Measurements from ENCODE around the gene TCF7L2. TPM values are rescaled to one million over a fixed set of nuclear protein-coding genes. Genes with fewer than 3 reads are reported as not detected.

TCF7L2 gene
- total and polyA plus RNA-seq, 4 donors, result 14.0 to 57.8 (median 34.8) TPM

DNA sequence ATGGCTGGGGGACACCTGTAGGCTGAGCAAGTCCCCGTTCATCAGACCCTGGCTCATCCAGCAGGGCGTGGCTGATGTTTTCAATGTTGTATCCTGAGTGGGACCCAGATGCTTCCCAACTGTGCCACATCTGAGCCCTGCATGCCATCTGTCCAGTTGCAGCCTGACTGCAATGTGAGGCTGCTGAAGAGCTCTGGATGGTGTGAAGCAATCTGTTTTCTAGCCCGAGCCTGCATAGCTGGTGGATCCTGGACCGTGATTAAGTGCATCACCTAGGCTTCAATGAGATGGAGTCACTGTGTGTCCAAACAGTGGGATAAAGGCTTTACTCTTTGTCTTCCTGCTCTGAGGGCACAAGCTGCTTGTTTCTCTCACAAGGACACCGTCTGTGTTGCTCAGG lies 99.8 kb downstream of the TCF7L2 start:
- DNase-seq, result no peak
- Histone ChIP-seq H3K9me3 (ENCODE audit: control insufficient read depth, low read length) (no peaks in the 10 kb centered on the region), H3K4me3 (ENCODE audit: low read length in 2 of 2) (no peak overlapping the region), H3K4me1 (ENCODE audit: control insufficient read depth in 1 of 2, insufficient read depth in 2 of 2, low read length in 2 of 2) (peaks cover 9 to 10% of the 10 kb centered on the region in 2 donors), H3K27ac (ENCODE audit: low read depth in 1 of 2, low read length in 2 of 2) (peak overlapping the region in 1 of 2 donors; percentile 31), H3K27me3 (ENCODE audit: control insufficient read depth in 1 of 2, insufficient read depth in 2 of 2, low read length in 1 of 2) (no peaks in the 10 kb centered on the region), H3K36me3 (ENCODE audit: control insufficient read depth in 1 of 2, insufficient read depth in 2 of 2, low read length in 1 of 2) (no peaks in the 10 kb centered on the region)
- intact Hi-C loops (cut with DNase I), result loop anchor here (5.0 to 10.0 kb wide), 2 partner anchors 95 to 98 kb away; partner anchors contain the start of gene TCF7L2 (in 2 of the 2)
- ATAC-seq (ENCODE audit: low FRiP score), result no peak
- 95% methylated on average over 5 of the region's 5 CpGs for WGBS, 2 donors

DNA sequence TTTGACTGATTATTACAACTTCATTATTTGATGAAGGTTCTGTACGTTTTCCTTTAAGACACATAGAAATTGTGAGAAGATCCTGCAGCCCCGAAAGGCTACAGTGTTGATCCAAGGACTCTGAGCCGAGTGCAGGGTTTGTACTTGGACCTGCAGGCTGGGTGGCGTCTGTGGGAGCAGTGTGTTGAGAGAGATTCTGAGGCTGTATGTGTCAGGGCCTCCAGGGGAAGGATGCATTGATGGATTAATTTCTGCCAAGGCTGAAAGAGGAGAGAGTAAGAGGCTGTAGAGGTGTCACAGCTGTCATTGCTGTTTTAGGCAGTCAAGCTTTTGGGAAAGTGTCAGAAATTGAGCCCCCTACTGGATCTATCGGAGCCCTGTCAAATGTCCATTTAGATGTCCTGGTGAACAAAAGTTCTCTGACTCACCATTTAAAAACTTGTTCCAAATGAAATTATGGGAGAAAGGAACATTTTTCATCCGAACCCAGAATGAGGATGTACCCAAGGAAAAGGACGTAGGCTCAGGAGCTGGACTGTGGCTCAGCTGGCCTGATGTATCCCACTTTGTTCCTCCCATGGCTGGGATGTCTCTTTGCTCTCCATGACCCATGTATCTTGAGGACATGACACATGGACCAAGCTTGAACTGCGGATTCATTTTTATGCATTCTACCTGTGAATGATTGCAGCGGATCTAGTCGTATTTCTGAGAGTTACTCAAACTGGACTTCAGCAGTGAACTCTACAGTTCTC lies 102.2 kb downstream of the TCF7L2 start:
- Histone ChIP-seq H3K36me3 (ENCODE audit: control insufficient read depth in 1 of 2, insufficient read depth in 2 of 2, low read length in 1 of 2) (no peaks in the 10 kb centered on the region), H3K27me3 (ENCODE audit: control insufficient read depth in 1 of 2, insufficient read depth in 2 of 2, low read length in 1 of 2) (no peaks in the 10 kb centered on the region), H3K4me1 (ENCODE audit: control insufficient read depth in 1 of 2, insufficient read depth in 2 of 2, low read length in 2 of 2) (peaks cover 9 to 10% of the 10 kb centered on the region in 2 donors), H3K9me3 (ENCODE audit: control insufficient read depth, low read length) (no peaks in the 10 kb centered on the region), H3K27ac (ENCODE audit: low read depth in 1 of 2, low read length in 2 of 2) (peak overlapping the region; percentile 15 to 96), H3K4me3 (ENCODE audit: low read length in 2 of 2) (no peak overlapping the region)
- DNase-seq (no peak), ATAC-seq (ENCODE audit: low FRiP score) (no peak)
- 41 to 51% methylated on average over 10 of the region's 10 CpGs for WGBS, 2 donors
- intact Hi-C loops (cut with DNase I), result loop anchor here in 1 of 2 donors (10.0 kb wide), 1 partner anchor 97 kb away; the partner anchor contains the start of gene TCF7L2

DNA sequence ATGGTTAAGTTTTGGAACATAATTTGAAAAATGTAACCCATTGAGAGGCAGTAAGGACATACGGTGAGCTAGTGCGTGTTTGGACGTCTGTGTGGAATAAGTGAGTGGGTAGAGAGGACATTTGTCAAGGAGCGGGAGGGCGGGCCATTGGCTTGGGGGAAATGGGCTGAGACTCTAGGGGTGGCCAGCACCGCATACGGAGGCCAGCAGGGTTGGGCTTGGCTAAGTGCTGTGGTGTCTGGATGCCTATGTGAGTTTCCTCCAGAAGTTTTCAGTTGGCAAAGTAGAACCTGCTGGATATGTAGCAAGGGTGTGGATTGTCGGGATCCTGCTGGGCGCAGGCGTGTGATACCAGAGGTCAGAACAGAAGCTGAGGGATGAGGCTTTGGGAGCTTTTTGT lies 103.0 kb downstream of the TCF7L2 start:
- peak overlapping the region; percentile 6 to 99 for H3K27ac ChIP-seq (ENCODE audit: low read depth in 1 of 2, low read length in 2 of 2)
- ATAC-seq (ENCODE audit: low FRiP score) (peak; percentile 83), DNase-seq (peak; percentile 89 to 94)
- peaks cover 7 to 12% of the 10 kb centered on the region in 2 donors for H3K4me1 ChIP-seq (ENCODE audit: control insufficient read depth in 1 of 2, insufficient read depth in 2 of 2, low read length in 2 of 2)
- no peaks in the 10 kb centered on the region for H3K27me3 ChIP-seq (ENCODE audit: control insufficient read depth in 1 of 2, insufficient read depth in 2 of 2, low read length in 1 of 2)
- no peaks in the 10 kb centered on the region for H3K36me3 ChIP-seq (ENCODE audit: control insufficient read depth in 1 of 2, insufficient read depth in 2 of 2, low read length in 1 of 2)
- 12 to 16% methylated on average over 10 of the region's 10 CpGs for WGBS, 2 donors
- H3K9me3 ChIP-seq (ENCODE audit: control insufficient read depth, low read length), result no peaks in the 10 kb centered on the region
- no peak overlapping the region for H3K4me3 ChIP-seq (ENCODE audit: low read length in 2 of 2)
- intact Hi-C loops (cut with DNase I), result loop anchor here in 1 of 2 donors (10.0 kb wide), 1 partner anchor 98 kb away; the partner anchor contains the start of gene TCF7L2

DNA sequence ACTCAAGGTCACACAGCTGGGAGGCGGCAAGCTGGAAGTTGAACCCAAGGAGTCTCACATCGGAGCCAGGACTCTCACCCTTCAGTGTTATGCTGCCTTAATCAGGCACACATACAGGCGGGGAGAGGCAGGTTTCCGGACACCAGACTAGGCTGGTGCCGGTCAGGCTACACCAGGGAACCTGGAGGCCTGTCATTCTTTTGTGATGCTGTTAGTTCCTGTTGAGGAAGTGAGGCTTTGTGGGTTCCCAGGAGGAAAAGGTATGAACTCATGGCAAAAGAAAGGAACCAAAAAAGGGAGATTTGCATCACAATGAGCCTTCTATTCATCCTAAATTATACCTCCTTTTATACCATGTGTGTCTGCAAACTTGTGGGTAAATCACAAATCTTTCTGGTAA lies 103.8 kb downstream of the TCF7L2 start:
- 31 to 58% methylated on average over 5 of the region's 5 CpGs for WGBS, 2 donors
- DNase-seq, result no peak
- H3K9me3 ChIP-seq (ENCODE audit: control insufficient read depth, low read length), result no peaks in the 10 kb centered on the region
- no peak overlapping the region for H3K4me3 ChIP-seq (ENCODE audit: low read length in 2 of 2)
- no peaks in the 10 kb centered on the region for H3K36me3 ChIP-seq (ENCODE audit: control insufficient read depth in 1 of 2, insufficient read depth in 2 of 2, low read length in 1 of 2)
- intact Hi-C loops (cut with DNase I), result loop anchor here in 1 of 2 donors (10.0 kb wide), 1 partner anchor 99 kb away; the partner anchor contains the start of gene TCF7L2
- no peaks in the 10 kb centered on the region for H3K27me3 ChIP-seq (ENCODE audit: control insufficient read depth in 1 of 2, insufficient read depth in 2 of 2, low read length in 1 of 2)
- ATAC-seq (ENCODE audit: low FRiP score), result peak; percentile 24
- H3K4me1 ChIP-seq (ENCODE audit: control insufficient read depth in 1 of 2, insufficient read depth in 2 of 2, low read length in 2 of 2), result peaks cover 10 to 12% of the 10 kb centered on the region in 2 donors
- peak overlapping the region in 1 of 2 donors; percentile 99 for H3K27ac ChIP-seq (ENCODE audit: low read depth in 1 of 2, low read length in 2 of 2)

DNA sequence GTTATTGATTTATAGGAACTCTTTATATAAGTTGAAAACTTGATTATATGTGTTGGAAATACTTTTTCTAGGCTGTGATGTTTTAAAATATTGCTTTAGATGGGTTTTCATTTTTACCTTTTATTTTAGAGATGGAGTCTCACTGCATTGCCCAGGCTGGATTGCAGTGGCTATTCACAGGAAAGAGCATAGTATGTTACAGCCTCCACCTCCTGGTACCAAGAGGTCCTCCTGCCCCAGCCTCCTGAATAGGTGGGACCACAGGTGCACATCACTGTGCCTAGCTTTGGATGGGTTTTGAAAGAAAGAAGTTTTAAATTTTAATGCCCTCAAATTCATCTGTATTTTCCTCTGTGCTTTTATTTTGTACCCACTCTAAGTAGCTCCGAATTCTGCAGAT lies 105.4 kb downstream of the TCF7L2 start:
- WGBS, 2 donors, result 93 to 98% methylated on average over 1 of the region's 1 CpG
- ATAC-seq (ENCODE audit: low FRiP score) (no peak), DNase-seq (no peak)
- peaks cover 7% of the 10 kb centered on the region in 2 donors for H3K4me1 ChIP-seq (ENCODE audit: control insufficient read depth in 1 of 2, insufficient read depth in 2 of 2, low read length in 2 of 2)
- intact Hi-C loops (cut with DNase I), result loop anchor here in 1 of 2 donors (10.0 kb wide), 1 partner anchor 101 kb away; the partner anchor contains the start of gene TCF7L2
- no peak overlapping the region for H3K4me3 ChIP-seq (ENCODE audit: low read length in 2 of 2)
- H3K36me3 ChIP-seq (ENCODE audit: control insufficient read depth in 1 of 2, insufficient read depth in 2 of 2, low read length in 1 of 2), result no peaks in the 10 kb centered on the region
- no peaks in the 10 kb centered on the region for H3K27me3 ChIP-seq (ENCODE audit: control insufficient read depth in 1 of 2, insufficient read depth in 2 of 2, low read length in 1 of 2)
- H3K9me3 ChIP-seq (ENCODE audit: control insufficient read depth, low read length), result no peaks in the 10 kb centered on the region
- peak overlapping the region in 1 of 2 donors; percentile 62 for H3K27ac ChIP-seq (ENCODE audit: low read depth in 1 of 2, low read length in 2 of 2)

DNA sequence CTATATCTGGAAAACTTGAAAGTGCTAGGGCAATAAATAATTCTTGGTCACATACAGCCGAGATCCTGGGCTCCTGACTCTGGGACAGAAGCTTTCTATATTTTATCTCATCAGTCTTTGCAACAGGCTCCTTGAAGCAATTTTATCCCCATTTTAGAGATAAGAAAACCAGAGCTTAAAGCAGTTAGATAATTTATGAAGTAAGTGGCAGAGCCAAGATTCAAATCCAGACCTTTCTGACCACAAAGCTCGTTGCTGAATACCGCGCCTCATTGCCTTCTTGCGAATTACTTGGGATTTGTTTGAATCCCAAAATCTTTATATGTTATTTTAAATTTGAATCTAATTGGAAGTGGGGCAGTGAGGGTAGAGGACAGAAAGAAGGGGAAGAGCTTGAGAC lies 106.0 kb downstream of the TCF7L2 start:
- Histone ChIP-seq H3K27me3 (ENCODE audit: control insufficient read depth in 1 of 2, insufficient read depth in 2 of 2, low read length in 1 of 2) (no peaks in the 10 kb centered on the region), H3K4me1 (ENCODE audit: control insufficient read depth in 1 of 2, insufficient read depth in 2 of 2, low read length in 2 of 2) (peaks cover 5 to 7% of the 10 kb centered on the region in 2 donors), H3K36me3 (ENCODE audit: control insufficient read depth in 1 of 2, insufficient read depth in 2 of 2, low read length in 1 of 2) (no peaks in the 10 kb centered on the region), H3K9me3 (ENCODE audit: control insufficient read depth, low read length) (no peaks in the 10 kb centered on the region), H3K4me3 (ENCODE audit: low read length in 2 of 2) (no peak overlapping the region), H3K27ac (ENCODE audit: low read depth in 1 of 2, low read length in 2 of 2) (no peak overlapping the region)
- 88 to 89% methylated on average over 5 of the region's 5 CpGs for WGBS, 2 donors
- no peak for ATAC-seq (ENCODE audit: low FRiP score)
- intact Hi-C loops (cut with DNase I), result loop anchor here in 1 of 2 donors (10.0 kb wide), 1 partner anchor 101 kb away; the partner anchor contains the start of gene TCF7L2
- no peak for DNase-seq

DNA sequence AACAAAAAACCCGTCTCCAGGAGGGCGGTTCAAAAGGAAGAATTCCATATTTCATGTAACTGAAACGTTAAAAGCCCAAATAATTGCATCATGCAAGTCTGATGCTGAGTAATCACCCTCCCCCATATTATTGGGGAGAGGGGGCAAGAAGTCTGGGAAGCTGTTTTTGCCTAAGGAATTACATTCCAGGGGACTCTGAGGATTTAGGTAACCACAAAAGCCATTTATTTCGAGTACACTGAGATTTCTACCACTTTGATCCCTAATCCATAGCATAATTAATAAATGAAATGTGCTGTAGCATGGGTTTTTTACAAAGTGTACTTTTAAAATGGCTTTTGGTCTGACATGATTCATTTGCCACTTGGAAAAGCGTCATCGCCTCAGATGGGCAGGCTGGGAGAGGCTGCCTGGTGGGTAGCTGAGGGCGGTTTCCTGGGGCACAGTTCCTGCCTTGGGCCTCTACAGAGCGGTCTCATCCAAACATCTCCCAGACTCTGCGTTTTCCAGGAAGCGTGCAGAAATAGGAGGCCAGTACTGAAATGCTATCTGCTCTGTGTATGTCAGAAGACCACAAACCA lies 106.5 kb downstream of the TCF7L2 start:
- Histone ChIP-seq H3K4me1 (ENCODE audit: control insufficient read depth in 1 of 2, insufficient read depth in 2 of 2, low read length in 2 of 2) (peaks cover 4 to 7% of the 10 kb centered on the region in 2 donors), H3K27ac (ENCODE audit: low read depth in 1 of 2, low read length in 2 of 2) (peak overlapping the region in 1 of 2 donors; percentile 29), H3K4me3 (ENCODE audit: low read length in 2 of 2) (no peak overlapping the region), H3K27me3 (ENCODE audit: control insufficient read depth in 1 of 2, insufficient read depth in 2 of 2, low read length in 1 of 2) (no peaks in the 10 kb centered on the region), H3K9me3 (ENCODE audit: control insufficient read depth, low read length) (no peaks in the 10 kb centered on the region), H3K36me3 (ENCODE audit: control insufficient read depth in 1 of 2, insufficient read depth in 2 of 2, low read length in 1 of 2) (no peaks in the 10 kb centered on the region)
- DNase-seq, result peak; percentile 66 to 80
- no peak for ATAC-seq (ENCODE audit: low FRiP score)
- 68 to 71% methylated on average over 10 of the region's 10 CpGs for WGBS, 2 donors
- intact Hi-C loops (cut with DNase I), result loop anchor here in 1 of 2 donors (10.0 kb wide), 1 partner anchor 102 kb away; the partner anchor contains the start of gene TCF7L2

DNA sequence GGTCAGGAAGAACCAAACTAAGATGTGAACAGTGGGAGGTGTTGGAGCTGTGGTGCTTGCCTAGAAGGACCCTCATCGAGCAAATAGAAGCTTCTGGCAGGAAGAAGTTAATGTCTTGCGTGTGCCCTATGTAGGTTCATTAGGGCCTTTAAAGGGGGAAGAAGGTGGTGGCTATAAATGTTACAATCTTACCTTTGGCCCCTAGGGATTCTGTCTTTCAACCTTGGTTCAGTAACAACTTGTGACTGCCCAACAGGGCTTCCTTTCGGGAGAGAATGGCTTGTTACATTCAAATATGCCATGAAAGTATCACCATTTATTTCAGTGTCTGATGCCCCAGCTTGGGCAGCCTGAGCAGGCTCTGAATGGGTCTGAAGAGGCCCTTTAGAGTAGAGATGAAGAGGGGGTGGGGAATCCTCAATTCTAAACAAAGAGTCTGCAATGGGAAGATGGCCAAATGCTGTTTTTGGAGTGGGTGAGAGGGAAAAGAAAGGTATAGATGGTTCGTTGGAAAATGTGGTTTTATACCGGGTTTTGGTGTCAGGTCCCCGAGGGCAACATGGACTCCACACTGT lies 108.0 kb downstream of the TCF7L2 start:
- DNase-seq (no peak), ATAC-seq (ENCODE audit: low FRiP score) (no peak)
- intact Hi-C loops (cut with DNase I), result loop anchor here in 1 of 2 donors (10.0 kb wide), 1 partner anchor 103 kb away; the partner anchor contains the start of gene TCF7L2
- Histone ChIP-seq H3K4me1 (ENCODE audit: control insufficient read depth in 1 of 2, insufficient read depth in 2 of 2, low read length in 2 of 2) (peaks cover 9 to 13% of the 10 kb centered on the region in 2 donors), H3K9me3 (ENCODE audit: control insufficient read depth, low read length) (no peaks in the 10 kb centered on the region), H3K27ac (ENCODE audit: low read depth in 1 of 2, low read length in 2 of 2) (peak overlapping the region; percentile 8 to 75), H3K4me3 (ENCODE audit: low read length in 2 of 2) (no peak overlapping the region), H3K27me3 (ENCODE audit: control insufficient read depth in 1 of 2, insufficient read depth in 2 of 2, low read length in 1 of 2) (no peaks in the 10 kb centered on the region), H3K36me3 (ENCODE audit: control insufficient read depth in 1 of 2, insufficient read depth in 2 of 2, low read length in 1 of 2) (no peaks in the 10 kb centered on the region)
- 61 to 63% methylated on average over 6 of the region's 6 CpGs for WGBS, 2 donors
